Stimulated activated CD4-positive, alpha-beta T cell treated with anti-CD3 and anti-CD28 coated beads, Interleukin-1b, Interleukin-23, amount 100 ng/mL, for 48 hours (primary cell): ENCODE results near the gene CA5B.
"Not testable (repeated sequence)": the region's sequence is repeated elsewhere in the genome, so short reads cannot be mapped to it uniquely, and the experiment has no call there.

ENCODE experiments used
- DNase-seq: peaks from one replicate; pipeline ENCODE4 v3.0.0-alpha.2; 2020

Gene CA5B

GRCh38 chrX:15737959-15738902 is at the start of gene CA5B:
Gene CA5B, plus strand, starts transcription at chrX:15738270. Its CDS starts 11,754 bp downstream, at chrX:15750024.
- peak; percentile 95 for DNase-seq

GRCh38 chrX:15694941-15695451 is 43.1 kb upstream of the CA5B start:
- no peak for DNase-seq

- no peak for DNase-seq
These were observed 41.6 kb upstream of the CA5B start for GRCh38 chrX:15696516-15696915.

GRCh38 chrX:15702488-15703371 is 35.3 kb upstream of the CA5B start:
- no peak for DNase-seq

- not testable (repeated sequence) for DNase-seq
These were observed 34.3 kb upstream of the CA5B start for GRCh38 chrX:15703809-15704208.

GRCh38 chrX:15704273-15704672 is 33.8 kb upstream of the CA5B start:
- not testable (repeated sequence) for DNase-seq

- DNase-seq: no peak
These were observed 23.5 kb upstream of the CA5B start for GRCh38 chrX:15714529-15714928.

GRCh38 chrX:15718283-15718970 is 19.6 kb upstream of the CA5B start:
- no peak for DNase-seq

- no peak for DNase-seq
These were observed 18.6 kb upstream of the CA5B start for GRCh38 chrX:15719324-15719968.

GRCh38 chrX:15721911-15722310 is 16.2 kb upstream of the CA5B start:
- DNase-seq: no peak

- no peak for DNase-seq
These were observed 14.1 kb upstream of the CA5B start for GRCh38 chrX:15723887-15724517.

GRCh38 chrX:15724911-15725310 is 13.2 kb upstream of the CA5B start:
- DNase-seq: no peak

- not testable (repeated sequence) for DNase-seq
These were observed 6.7 kb upstream of the CA5B start for GRCh38 chrX:15731368-15731767.

- no peak for DNase-seq
These were observed 696 bp upstream of the CA5B start for GRCh38 chrX:15737190-15737958.

- no peak for DNase-seq
These were observed 1.8 kb downstream of the CA5B start for GRCh38 chrX:15739886-15740285.

- DNase-seq: no peak
These were observed 6.3 kb downstream of the CA5B start for GRCh38 chrX:15744181-15744867.

- no peak for DNase-seq
These were observed 7.1 kb downstream of the CA5B start for GRCh38 chrX:15745179-15745578.

- not testable (repeated sequence) for DNase-seq
These were observed 8.6 kb downstream of the CA5B start for GRCh38 chrX:15746651-15747050.

- no peak for DNase-seq
These were observed 9.6 kb downstream of the CA5B start for GRCh38 chrX:15747626-15748173.

- DNase-seq: no peak
These were observed 10.8 kb downstream of the CA5B start for GRCh38 chrX:15748841-15749240.
